Measurements from ENCODE around the gene MRPS18A.

MRPS18A gene

DNA sequence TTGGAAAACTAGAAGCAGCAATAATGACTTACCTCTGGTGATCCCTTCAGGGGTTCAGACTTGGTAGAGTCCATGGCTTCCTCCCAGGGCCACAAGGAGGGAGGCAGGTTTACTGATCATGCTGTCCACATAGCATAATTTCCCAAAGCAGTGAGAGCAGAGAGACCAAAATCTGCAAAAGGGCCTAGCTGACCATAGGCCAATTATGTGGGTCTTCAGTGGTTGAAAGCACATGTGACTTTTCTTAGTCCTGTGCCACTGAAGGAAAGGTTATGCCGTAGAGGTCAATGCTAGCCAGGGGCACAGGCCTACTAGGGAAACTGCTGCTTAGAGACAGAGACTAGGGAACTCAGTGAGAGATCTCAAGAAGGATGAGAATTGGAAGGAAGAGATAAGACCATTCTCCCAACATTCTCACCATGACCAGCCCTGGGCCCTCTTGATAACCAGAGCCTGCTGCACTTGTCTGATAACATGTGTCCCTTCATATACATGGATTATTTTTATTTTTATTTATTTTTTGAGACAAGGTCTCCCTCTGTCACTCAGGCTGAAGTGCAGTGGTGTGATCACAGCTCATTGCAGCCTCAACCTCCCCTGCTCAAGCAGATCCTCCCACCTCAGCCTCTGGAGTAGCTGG, 56.5 kb downstream of the MRPS18A start:
- FAIRE-seq = no peak

DNA sequence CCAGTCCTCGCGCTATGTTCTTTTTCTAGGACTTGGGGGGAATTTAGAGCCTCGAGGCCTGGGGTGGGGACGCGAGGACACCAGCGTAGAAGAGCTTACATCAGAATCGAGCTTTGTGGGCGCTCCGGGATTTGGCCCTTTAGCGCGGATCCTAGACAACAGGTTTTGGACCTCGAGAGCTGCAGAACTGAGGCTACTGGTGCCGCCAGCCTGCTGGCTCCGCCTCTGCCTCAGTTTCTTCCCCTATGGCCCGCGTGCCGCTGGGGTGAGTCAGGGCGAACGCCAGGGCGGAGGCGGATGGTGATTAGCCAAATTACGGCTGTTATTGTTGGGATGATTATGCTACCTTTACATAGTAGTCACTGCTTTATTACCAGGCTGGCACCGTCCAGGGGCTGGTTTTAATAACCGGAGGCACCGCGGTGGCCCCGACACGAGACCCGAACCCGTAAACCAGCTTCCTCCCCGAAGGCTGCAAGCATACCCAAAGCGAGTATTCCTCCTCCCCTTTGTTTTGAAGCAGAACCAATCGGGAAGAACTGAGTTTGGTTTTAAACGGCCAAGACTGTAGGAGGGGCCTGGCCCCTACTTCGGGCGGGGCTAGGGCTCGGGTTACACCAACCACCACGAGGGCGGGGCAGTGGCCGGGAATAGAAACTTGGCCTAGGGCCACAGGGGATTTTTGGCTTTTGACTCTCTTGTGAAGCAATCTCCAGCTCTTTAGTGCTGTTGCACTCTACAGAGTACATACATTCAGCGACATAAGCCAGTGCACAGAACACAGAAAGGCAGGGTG, 57.9 kb downstream of the MRPS18A start:
- FAIRE-seq = peak; percentile 99

DNA sequence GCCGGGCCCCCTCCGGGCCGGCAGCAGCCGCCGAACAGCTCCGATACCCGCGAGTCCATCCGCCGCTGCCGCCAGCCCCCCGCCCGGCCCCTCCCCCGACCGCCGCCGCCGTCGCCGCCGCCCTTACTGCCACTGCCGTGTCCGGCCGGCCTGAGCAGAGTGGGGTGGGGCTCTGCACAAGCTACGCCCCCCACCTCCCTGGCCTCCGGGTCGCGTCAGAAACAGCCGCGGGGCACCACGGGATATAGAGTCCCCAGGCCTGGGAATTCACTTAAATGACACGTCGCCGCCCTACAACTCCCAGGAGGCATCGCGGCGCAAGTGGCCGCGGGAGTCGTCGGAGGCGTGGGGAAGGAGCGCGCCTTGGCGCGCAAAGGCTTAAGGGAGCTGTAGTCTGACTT, 58.5 kb downstream of the MRPS18A start, which contains the start of gene GTPBP2:
TSS of gene GTPBP2 (minus strand) at position 161 of the 401 bp plus-strand sequence. CDS start at position 59, 102 bp downstream.
- FAIRE-seq = peak; percentile 96

DNA sequence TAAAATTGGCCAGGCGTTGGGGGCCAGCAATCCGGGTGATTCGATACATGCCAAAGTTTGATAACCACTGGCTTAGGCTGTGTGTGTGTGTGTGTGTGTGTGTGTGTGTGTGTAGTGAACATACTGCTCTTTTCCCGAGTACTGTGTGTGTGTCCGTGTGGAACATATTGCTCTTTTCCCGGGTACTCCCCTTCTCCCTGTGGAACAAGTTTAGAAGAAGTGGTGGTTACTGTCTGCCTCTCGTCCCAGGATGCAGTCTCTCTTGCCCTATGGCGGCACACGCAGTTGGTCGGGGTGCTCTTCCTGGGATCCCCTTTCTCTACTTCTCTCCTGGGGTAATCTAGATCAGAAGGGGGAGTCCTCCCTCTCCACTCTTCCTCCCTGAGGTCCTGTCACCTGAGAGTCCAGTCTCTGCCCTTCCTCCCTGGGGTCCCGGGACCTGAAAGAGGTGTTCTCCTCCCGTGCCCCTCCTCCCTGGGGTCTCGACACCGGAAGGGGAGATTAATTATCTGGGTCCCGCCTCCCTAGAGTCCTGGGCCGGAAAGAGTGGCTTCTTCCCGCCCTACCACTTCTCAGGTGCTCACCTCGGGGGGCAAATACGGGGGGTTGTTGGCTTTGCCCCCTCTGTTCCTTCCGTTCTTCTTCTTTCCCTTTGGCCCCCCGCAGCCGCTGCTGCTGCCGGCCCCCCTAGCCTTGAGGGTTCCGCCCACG, 59.0 kb downstream of the MRPS18A start:
- FAIRE-seq = no peak

DNA sequence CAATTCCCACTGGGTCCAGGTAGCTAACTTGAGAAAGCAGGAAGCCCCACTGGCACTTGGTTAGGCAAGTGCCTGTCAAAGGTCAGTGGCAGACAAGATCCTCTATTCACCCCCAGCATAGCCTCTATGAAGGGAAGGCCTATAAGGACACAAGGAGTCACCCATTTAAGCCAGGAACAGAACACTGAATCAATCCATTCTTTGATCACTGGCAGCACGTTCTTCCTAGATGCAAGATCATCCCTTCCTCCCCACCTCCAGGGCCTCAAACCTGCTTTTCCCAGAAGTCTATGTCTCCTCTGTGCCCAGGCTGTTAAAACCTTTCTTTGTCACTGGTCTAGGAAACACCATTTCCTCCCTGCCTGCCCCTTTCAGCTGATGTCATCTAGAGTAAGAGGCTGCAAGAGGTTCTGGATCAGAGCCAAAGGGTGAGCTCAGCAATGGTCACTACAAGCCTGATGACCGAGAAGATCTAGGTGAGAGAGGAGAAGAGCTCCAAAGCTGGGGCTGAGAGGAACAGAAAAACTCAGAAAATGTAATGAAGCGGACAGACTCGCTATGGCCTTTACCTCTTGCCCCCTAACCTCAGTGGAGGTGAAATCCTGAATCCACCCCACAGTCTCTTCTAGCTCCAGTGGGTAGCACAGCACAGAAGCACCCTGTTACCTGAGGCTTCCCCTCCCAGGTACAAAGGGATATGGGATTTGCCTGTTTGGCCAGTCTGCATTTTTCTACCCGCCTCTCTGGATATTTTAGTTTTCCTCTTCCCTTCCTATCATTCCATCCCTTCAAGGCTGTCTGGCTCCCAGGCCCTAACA, 60.4 kb downstream of the MRPS18A start:
- no peak for FAIRE-seq

DNA sequence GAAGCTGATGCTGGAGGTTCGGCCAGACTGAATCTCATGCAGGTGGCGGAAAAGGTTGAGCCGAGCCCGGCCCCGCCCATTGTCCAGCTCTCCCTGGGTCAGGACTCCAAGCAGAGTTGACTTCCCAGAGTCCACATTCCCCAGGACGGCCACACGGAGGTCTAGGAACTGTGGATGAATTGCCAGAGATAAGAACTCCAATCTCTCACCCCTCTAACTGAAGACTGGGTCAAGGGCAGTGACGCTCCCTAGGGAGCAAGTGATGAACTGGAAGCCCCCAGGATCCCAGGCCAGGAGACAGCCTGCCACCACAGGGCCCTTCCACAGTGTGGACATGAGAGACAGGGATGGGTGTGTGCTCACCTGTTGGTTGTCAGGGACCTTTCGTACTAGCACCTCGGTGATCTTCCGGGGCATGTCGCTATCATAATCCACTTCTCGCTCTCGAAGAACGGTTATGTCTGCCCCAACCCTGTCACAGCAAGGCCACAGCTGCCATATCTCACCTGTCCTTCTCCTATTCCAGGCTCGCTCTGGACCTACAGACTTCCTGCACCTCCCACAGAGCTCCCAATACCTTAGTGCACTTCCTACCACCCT, 62.1 kb downstream of the MRPS18A start:
- no peak for FAIRE-seq

DNA sequence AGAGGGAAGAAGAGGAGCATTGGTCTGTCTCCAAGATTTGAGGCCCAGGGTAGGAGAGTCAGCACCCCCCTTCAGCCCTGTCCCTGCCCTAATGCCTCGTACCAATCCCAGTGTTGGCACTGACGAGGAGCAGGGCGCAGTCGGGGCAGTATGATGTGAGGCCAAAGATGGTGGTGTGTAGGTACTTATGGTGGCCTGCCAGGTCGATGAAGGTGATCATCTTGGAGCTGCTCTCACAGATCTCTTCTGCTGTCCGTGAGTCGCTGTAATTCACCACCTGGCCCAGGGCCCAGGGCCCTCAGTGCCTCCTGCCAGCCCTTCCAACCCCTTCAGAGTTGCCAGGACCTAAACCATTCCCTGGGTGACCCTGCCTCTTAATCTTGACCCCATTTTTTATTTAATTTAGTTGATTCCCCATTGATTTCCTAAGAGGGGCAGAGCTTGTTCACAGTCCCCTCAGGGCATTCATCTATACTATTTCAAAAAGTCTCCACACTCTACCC, 62.8 kb downstream of the MRPS18A start:
- no peak for FAIRE-seq

DNA sequence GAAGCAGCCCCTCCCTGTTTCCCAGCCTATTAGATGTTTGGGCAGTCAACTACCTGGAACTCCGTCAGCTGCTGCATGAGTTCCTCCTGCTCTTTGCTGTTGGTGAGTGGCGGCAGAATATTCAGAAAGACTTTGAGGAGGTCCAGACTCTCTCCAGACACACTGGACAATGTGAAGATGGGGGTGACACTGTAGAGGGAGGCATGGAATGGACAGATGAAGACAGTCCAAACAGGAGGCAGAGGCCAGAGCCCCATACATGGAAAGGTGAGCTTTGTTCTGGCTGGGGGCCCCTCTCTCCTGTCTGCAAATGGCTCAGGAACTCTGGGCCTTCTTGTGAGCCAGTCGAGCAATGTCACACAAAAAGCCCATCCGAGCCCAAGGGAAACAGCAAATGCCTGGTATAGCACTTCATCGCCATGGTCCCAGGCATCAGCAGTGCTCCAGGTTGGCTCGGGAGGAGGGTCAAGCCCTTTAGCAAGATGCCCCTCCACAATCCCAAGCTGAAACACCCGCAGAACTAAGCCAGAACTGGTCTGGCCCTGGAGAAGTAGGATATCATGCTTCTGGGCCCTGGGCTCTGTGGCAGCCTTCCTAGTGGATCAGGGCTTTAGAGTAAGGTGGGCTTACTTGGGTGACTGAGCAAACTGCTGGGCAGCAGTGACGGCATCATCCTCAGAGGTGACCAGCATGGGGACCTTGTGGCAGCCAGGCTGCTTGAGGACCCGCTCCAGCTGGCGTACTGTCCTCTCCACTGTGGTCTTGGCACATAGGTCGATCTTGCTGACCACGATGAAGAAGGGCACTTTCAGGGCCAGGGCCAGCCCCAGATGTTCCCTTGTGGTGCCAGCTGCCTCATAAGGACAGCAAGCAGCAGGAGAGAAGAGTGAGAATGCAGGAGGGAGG, 63.5 kb downstream of the MRPS18A start:
- FAIRE-seq = no peak

DNA sequence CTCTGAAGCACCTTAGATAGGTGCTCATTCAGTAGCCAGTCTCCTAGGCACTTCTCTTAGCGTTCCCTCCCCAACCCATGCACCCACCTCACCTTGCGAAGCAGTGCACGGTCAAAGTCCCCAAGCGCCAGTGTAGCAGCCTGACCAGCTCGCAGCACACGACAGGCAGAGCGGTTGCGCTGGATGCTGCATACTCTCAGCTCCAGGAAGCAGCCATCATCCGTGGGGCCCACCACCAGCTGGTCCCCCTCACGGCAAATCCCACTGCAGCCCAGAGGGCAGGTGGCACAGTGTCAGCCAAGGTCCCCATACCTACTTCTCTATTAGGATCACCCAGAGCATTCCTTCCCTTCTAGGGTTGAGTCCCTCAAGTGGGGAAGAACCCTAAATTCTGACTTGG, 65.0 kb downstream of the MRPS18A start:
- no peak for FAIRE-seq

DNA sequence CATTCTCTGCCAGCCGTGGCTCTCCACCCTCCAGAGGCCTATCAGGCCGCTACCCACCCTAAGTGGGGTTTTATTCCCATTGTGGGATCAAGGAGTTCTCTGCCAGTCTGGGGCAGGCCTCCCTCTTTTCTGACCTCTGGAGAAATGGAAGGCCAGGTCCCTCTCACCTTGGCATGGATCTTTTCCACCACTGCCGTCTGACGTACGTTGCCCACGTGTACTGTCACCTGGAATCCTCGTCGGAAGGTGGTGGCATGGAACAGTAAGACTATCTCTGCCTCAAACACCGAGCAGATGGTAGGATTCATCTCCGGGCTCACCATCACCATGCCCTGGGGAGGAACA, 65.8 kb downstream of the MRPS18A start:
- no peak for FAIRE-seq

Measured in G401.6 (cell line).